HepG2 (cell line): ENCODE results near the gene GABARAPL2. TPM values are rescaled to one million over a fixed set of nuclear protein-coding genes. Genes with fewer than 3 reads are reported as not detected.
A peak's percentile ranks its signal among the peaks of the same experiment; 100 is the strongest.

Experiments used
- ATAC-seq: fragments of 200-7000 bp; cut with Tn5 transposase; 3 replicates; pipeline ENCODE4 v1.9.1; 2020; ENCODE audit warnings: mild to moderate bottlenecking, moderate library complexity
- BruUV-seq: library from RNA; stranded (reverse); fragments of 400-500 nt; replicated peaks from 2 replicates; lab custom pipeline; 2021; lab: Mats Ljungman, UMichigan
- CTCF ChIA-PET: fragments of 300-600 bp; formaldehyde crosslinking; extraction: SDS; loops from one replicate; lab custom pipeline; 2021; ENCODE audit warnings: low total read pairs, inconsistent platforms, low intra/inter-chr PET ratio; lab: Yijun Ruan, JAX
- POLR2A ChIA-PET: fragments of 350-600 bp; sonication (Branson Sonifier 250); formaldehyde crosslinking; loops from one replicate; lab custom pipeline; 2020; ENCODE audit warnings: antibody characterized with exemption, inconsistent platforms; lab: Yijun Ruan, JAX
- DNase-seq: peaks from one replicate; pipeline ENCODE4 v3.0.0-alpha.2; 2015; ENCODE audit warnings: low spot score
- FAIRE-seq: peaks from 3 replicates; lab custom pipeline; 2011; peaks lifted over from hg19 to GRCh38; lab: Jason Lieb, UNC
- H2AFZ ChIP-seq: one replicate; pipeline ENCODE4 v1.6.1; 2011; ENCODE audit warnings: low read length, inconsistent platforms
- H3K27ac ChIP-seq: fragments of 300-600 bp; 3 replicates; pipeline ENCODE4 v1.8.0; 2011; ENCODE audit warnings: mixed run types, mild to moderate bottlenecking, mixed read lengths, low read length, inconsistent platforms; ENCODE audit not compliant: insufficient read depth; ENCODE audit errors: extremely low read length
- H3K27me3 ChIP-seq, 2 experiments: fragments of 200-600 bp in 1 of 2; 2 replicates in 1 of 2; 3 replicates in 1 of 2; pipeline versions ENCODE4 v1.6.0 to v1.8.0; 2011; ENCODE audit warnings: low read length in 2 of 2, mild to moderate bottlenecking in 2 of 2, moderate library complexity in 2 of 2, inconsistent platforms in 1 of 2; ENCODE audit not compliant: insufficient read depth in 2 of 2, control insufficient read depth in 1 of 2
- H3K36me3 ChIP-seq, 2 experiments: fragments of 200-600 bp in 1 of 2; replicated peaks in 1 of 2; 2 replicates in 1 of 2; 3 replicates in 1 of 2; pipeline versions ENCODE4 v1.5.1 to v1.8.0; 2011; ENCODE audit warnings: low read length in 2 of 2, inconsistent platforms in 1 of 2; ENCODE audit not compliant: insufficient read depth in 2 of 2, control insufficient read depth in 1 of 2
- H3K4me1 ChIP-seq: 2 replicates; pipeline ENCODE4 v1.5.1; 2012; ENCODE audit warnings: low read length, inconsistent platforms; ENCODE audit not compliant: insufficient read depth
- H3K4me2 ChIP-seq: 2 replicates; pipeline ENCODE4 v1.6.0; 2011; ENCODE audit warnings: low read depth, low read length, inconsistent platforms
- H3K4me3 ChIP-seq, 3 experiments: fragments of 200-600 bp in 1 of 3; sonication (generic), shearing (Covaris generic) in 1 of 3; replicated peaks in 1 of 3; 2 replicates each; pipeline ENCODE4 v1.5.1; 2011 to 2016; ENCODE audit warnings: low read length in 3 of 3, inconsistent platforms in 2 of 3, low read depth in 2 of 3, mild to moderate bottlenecking in 2 of 3, control low read depth in 1 of 3, mixed read lengths in 1 of 3; ENCODE audit not compliant: insufficient read depth in 1 of 3
- H3K79me2 ChIP-seq: one replicate; pipeline ENCODE4 v1.6.1; 2011; ENCODE audit warnings: low read length, inconsistent platforms; ENCODE audit not compliant: insufficient read depth
- H3K9ac ChIP-seq: 2 replicates; pipeline ENCODE4 v1.6.0; 2011; ENCODE audit warnings: mild to moderate bottlenecking, low read depth, low read length, inconsistent platforms; ENCODE audit not compliant: insufficient read depth
- H3K9me3 ChIP-seq: 2 replicates; pipeline ENCODE4 v1.5.1; 2012; ENCODE audit warnings: mild to moderate bottlenecking, low read length
- H4K20me1 ChIP-seq: 2 replicates; pipeline ENCODE4 v1.6.0; 2011; ENCODE audit warnings: inconsistent platforms, mild to moderate bottlenecking, low read length, moderate library complexity; ENCODE audit not compliant: insufficient read depth
- CCAR2 ChIP-seq: fragments of 200-400 bp; formaldehyde crosslinking; optimal IDR thresholded peaks from 2 replicates; pipeline ENCODE3; 2018; ENCODE audit warnings: low read depth, mild to moderate bottlenecking, low read length, moderate library complexity
- GABPA ChIP-seq, 2 experiments: IDR thresholded peaks; 2 replicates each; pipeline ENCODE4 v1.6.1; 2011 to 2016; ENCODE audit warnings: low read depth in 2 of 2, low read length in 1 of 2, missing biosample characterization in 1 of 2, missing genetic modification characterization in 1 of 2
- SNRNP70 ChIP-seq: fragments of 200-400 bp; formaldehyde crosslinking; IDR thresholded peaks from 2 replicates; pipeline ENCODE4 v1.6.1; 2017; ENCODE audit warnings: mild to moderate bottlenecking, low read depth, low read length, moderate library complexity
- STAT6 ChIP-seq: sonication (generic); formaldehyde crosslinking; IDR thresholded peaks from 2 replicates; pipeline ENCODE4 v1.4.0; 2020; ENCODE audit warnings: missing genetic modification reagents, mild to moderate bottlenecking, borderline replicate concordance
- ZBTB33 ChIP-seq: sonication (generic); formaldehyde crosslinking; IDR thresholded peaks from 2 replicates; pipeline ENCODE4 v1.4.0; 2020; ENCODE audit warnings: missing genetic modification reagents
- ZNF121 ChIP-seq: sonication (generic); formaldehyde crosslinking; IDR thresholded peaks from 2 replicates; pipeline ENCODE4 v1.5.0; 2020; ENCODE audit warnings: mild to moderate bottlenecking, missing genetic modification reagents
- ZNF329 ChIP-seq: sonication (generic); formaldehyde crosslinking; IDR thresholded peaks from 2 replicates; pipeline ENCODE4 v1.9.0; 2021; ENCODE audit warnings: low read depth, mild to moderate bottlenecking, missing genetic modification reagents
- ZNF75D ChIP-seq: sonication (generic); formaldehyde crosslinking; IDR thresholded peaks from 2 replicates; pipeline ENCODE4 v1.8.1; 2023; ENCODE audit warnings: missing genetic modification reagents, mild to moderate bottlenecking, borderline replicate concordance
- WGBS: methylation state at CpG from one replicate; pipeline ENCODE4 v1.1.6; 2017; ENCODE audit warnings: low lambda C conversion rate; 5-methylcytosine and 5-hydroxymethylcytosine counted together
- in situ Hi-C: cut with HindIII; loops from 2 replicates; pipeline ENCODE4 v1.10.0; 2017; ENCODE audit warnings: low pct_unique_long_range_greater_than_20kb; ENCODE audit not compliant: extremely low pct_ligation_motif_present
- intact Hi-C: fragments of 100-400 bp; cut with micrococcal nuclease; formaldehyde crosslinking; loops from one replicate; pipeline ENCODE4 v1.10.0; 2022; ENCODE audit not compliant: unreplicated experiment
- polyA plus RNA-seq, 8 experiments: library from polyadenylated mRNA; depleted of rRNA in 3 of 8; stranded (reverse) in 7 of 8; unstranded in 1 of 8; fragments of >200 nt; fragmentation: Illumina TruSeq in 4 of 8; extraction: Trizol in 4 of 8; gene quantifications; 2 replicates each; pipeline versions ENCODE4 v1.2.1 to v1.2.3, GENCODE V29; 2011 to 2016; ENCODE audit warnings: low read depth in 4 of 8, missing spikeins in 1 of 8, mixed read lengths in 1 of 8; ENCODE audit not compliant: insufficient read depth in 1 of 8
- total RNA-seq, 5 experiments: library from RNA; depleted of rRNA; stranded (reverse); fragments of >200 nt; fragmentation: Illumina TruSeq; extraction: Trizol; gene quantifications; 2 replicates each; pipeline ENCODE4 v1.2.3, GENCODE V29; 2016; ENCODE audit warnings: low read depth in 1 of 5

The GABARAPL2 gene
- total and polyA plus RNA-seq, 2 of the 13 experiments (the other 11 are each of a cell fraction or from before 2014, with no cell fraction given) = 76.4 to 83.0 TPM

GRCh38 chr16:75593308-75593707, 27.1 kb downstream of the GABARAPL2 start:
- TF ChIP-seq SNRNP70 (no peak), GABPA (IDR thresholded peaks at IDR 0.05; ENCODE audit: low read depth, low read length) (no peak), GABPA (CRISPR knock-in tag; IDR thresholded peaks at IDR 0.05; ENCODE audit: low read depth) (no peak), STAT6 (CRISPR knock-in tag) (no peak), ZNF329 (no peak), CCAR2 (no peak), ZNF75D (no peak), ZBTB33 (CRISPR knock-in tag) (no peak), ZNF121 (CRISPR knock-in tag) (0 out of 2 replicates have a peak, but pooled peaks have one; percentile 29)
- TF ChIP-seq, all 625 proteins: peak for 1
- no peak for ATAC-seq
- BruUV-seq = no TSS peak
- H3K4me1 ChIP-seq = peaks cover 20% of the 10 kb centered on the region
- FAIRE-seq = no peak
- ChIA-PET POLR2A (no interaction called here), CTCF (no interaction called here)
- no peaks in the 10 kb centered on the region for H3K27me3 ChIP-seq
- WGBS = 96% methylated on average over 6 of the region's 6 CpGs
- no peak overlapping the region for H2AFZ ChIP-seq
- no peaks in the 10 kb centered on the region; a peak in 1 of 5 replicates for H3K36me3 ChIP-seq
- no peak overlapping the region for H3K4me3 ChIP-seq
- no peak for DNase-seq
- H3K9me3 ChIP-seq = no peaks in the 10 kb centered on the region
- in situ Hi-C loops = no loop called here
- H3K79me2 ChIP-seq = no peaks in the 10 kb centered on the region
- no peak overlapping the region for H3K4me2 ChIP-seq
- H3K27ac ChIP-seq = no peak overlapping the region
- no peak overlapping the region for H3K9ac ChIP-seq
- H4K20me1 ChIP-seq = no peaks in the 10 kb centered on the region
- intact Hi-C loops = loop anchor here (5.0 kb wide), 1 partner anchor 36 kb away; the partner anchor contains the start of gene TMEM231
